Cardiac septum (tissue), 1 donor: Measurements from ENCODE around the gene IRAK1. TPM values are rescaled to one million over a fixed set of nuclear protein-coding genes. Genes with fewer than 3 reads are reported as not detected.

Source experiments
- DNase-seq: peaks from one replicate; pipeline ENCODE4 v3.0.0-alpha.2; 2020; ENCODE audit warnings: low spot score
- intact Hi-C: fragments of 100-400 bp; cut with DNase I; formaldehyde crosslinking; loops from one replicate; pipeline ENCODE4 v1.14.0; 2022
- microRNA-seq: library from miRNA; unstranded; fragments of <30 nt; microRNA quantifications from one replicate; pipeline ENCODE4 v1.2.0, GENCODE V29; 2020
- total RNA-seq: library from RNA; stranded (reverse); fragmentation: NEBNext Ultra II Directional; extraction: Animal tissue kit (Norgen Biotek cat#: 25700); gene quantifications from one replicate; pipeline ENCODE4 v1.2.1, GENCODE V29; 2021
- donor health status: DM: no; HTN: no; CAD: no.

Gene IRAK1
- total RNA-seq, 1 donor from 2014 or later = 30.6 TPM

DNA sequence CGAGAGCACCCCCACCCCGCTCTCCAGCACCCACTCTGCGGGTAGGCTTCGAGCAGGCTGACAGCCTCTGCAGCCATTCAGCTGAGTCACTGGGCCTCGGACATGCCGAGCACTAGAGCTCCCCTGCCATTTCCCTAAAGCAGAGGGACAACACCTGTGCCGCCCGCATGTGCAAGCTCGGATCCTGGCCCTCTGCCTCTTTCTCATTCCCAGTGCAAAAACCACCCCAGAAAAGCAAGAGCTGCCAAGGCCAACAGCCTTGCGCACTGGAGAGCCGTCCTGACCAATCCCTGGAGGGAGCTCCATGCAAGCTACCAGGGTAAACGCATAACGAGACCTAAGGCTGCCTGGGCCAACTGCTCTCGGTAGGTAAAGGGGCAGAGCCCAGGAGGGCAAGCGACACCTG, 53.4 kb downstream of the IRAK1 start:
- DNase-seq = no peak
- intact Hi-C loops = no loop called here

DNA sequence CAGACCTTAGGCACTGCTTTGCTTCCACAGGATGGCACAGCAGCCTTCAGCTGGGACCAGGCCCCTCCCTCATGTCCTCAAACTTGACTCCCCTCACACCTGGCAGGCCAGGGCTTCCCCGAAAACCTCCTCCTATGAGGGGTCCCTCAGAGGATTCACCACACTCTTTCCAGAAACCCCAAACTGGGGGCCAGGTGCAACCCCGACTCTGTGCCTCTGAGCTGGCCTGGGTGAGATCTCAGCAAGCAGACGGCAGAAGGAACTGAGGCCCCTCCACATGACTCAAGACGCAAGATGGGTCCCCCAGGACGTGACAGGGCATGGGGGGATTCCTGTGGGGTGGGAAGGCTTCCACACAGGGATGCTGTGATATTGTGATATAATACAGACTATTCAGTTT, 54.3 kb downstream of the IRAK1 start:
- intact Hi-C loops = no loop called here

DNA sequence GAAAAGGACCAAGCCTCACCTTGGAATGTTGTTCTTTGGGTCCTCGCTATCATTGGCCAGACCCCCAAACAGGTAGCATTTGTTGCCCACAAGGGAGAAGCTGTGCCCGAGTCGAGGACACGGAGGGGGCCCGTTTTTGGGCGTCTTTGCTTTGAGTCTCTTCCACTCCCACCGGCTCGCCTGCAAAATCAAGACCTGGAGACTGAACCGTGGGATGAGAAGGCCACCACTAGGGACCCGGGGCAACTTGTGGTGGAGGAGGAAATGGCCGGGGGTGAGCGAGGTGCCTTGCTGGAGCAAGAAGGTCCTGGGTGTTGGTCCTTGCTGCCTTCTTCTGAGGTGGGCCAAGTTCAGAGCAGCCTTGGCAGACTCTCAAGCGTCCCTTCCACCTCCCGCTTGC, 55.6 kb downstream of the IRAK1 start:
- DNase-seq = no peak

More for the DNA sequence above, 54.3 kb downstream of the IRAK1 start:
- no peak for DNase-seq

DNA sequence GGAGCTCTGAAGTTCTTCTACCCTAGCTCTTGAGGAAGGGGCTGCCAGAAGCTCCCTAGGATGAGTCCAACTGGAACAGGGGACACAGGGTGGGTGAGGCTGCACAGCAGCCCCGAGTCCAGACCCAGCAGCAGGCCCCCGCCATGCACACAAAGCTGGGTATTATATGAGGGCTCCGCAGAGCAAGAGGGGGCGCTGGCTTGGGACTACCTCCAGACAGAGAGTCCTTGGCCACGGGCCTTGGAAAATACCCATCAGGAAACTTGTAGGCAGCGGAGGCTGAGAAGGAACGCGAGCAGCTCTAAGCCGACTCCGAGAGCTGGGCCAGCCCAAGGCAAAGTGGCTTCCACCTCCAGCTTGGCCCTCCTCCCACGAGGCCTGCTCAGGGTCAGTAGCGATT, 56.2 kb downstream of the IRAK1 start:
- no peak for DNase-seq
- intact Hi-C loops = no loop called here

More for the DNA sequence above, 55.6 kb downstream of the IRAK1 start:
- intact Hi-C loops = no loop called here

DNA sequence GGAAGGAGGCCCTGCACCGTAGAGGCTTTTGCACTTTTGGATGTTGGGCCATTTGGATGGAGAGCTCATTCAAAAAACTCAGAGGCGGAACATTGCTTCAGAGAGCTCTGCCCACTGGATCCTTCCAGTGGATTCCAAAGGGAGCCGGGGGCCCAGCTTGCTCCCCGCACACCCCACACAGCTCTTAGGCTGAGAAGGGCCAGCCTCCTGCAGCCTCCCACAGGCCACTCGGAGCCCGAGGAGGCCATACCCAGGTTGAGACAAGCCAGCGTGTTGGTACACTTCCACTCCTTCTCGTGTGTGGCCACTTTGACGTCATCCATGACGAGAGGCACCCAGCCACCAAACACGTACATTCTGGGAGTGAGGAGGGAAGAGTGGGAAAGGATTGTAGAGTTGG, 58.4 kb downstream of the IRAK1 start:
- intact Hi-C loops = no loop called here
- no peak for DNase-seq

DNA sequence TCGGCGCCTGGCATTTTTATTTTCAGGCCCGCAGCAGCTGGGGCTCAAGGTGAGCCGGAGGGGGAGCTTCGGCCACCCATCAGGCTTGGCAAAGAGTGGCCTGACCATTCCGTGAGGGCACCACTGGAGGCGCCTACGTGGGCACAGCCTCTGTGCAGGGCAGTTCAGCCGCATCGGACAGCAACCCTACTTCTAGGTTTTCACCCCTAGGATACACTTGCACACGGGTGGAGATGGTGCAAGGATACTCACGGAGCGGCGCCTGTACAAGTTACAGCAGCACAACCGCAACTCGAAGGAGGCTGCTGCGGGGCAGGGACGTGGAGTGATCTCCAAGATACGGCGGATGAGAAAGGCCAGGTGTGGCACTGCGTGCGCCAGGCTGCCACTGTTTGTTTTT, 58.9 kb downstream of the IRAK1 start:
- intact Hi-C loops = no loop called here
- no peak for DNase-seq

Small RNA genes lying within 50 kb of the gene (microRNA-seq; reads per million reads assigned to microRNA genes)
- not detected for gene MIR3202-1
- not detected for gene MIR3202-2
- gene MIR718 = not detected

Other genes starting within 250 kb of the IRAK1 start
- gene SRPK3, start 238.9 kb downstream of the IRAK1 start, total RNA-seq = 54.7 TPM
- 68.5 TPM for gene IDH3G, start 225.5 kb downstream of the IRAK1 start, total RNA-seq
- 140 TPM for gene SSR4, start 225.2 kb downstream of the IRAK1 start, total RNA-seq
- gene PDZD4, start 189.4 kb downstream of the IRAK1 start, total RNA-seq = 4.1 TPM
- 1.5 TPM for gene L1CAM, start 133.7 kb downstream of the IRAK1 start, total RNA-seq
- 3.3 TPM for gene AVPR2, start 115.2 kb downstream of the IRAK1 start, total RNA-seq
- gene ARHGAP4, start 93.6 kb downstream of the IRAK1 start, total RNA-seq = 22.9 TPM
- 87.2 TPM for gene NAA10, start 84.9 kb downstream of the IRAK1 start, total RNA-seq
- 8.6 TPM for gene RENBP, start 75.3 kb downstream of the IRAK1 start, total RNA-seq
- 39.5 TPM for gene HCFC1, start 48.1 kb downstream of the IRAK1 start, total RNA-seq
- gene TMEM187, start 47.1 kb downstream of the IRAK1 start, total RNA-seq = 10.6 TPM
- gene MECP2, start 77.8 kb upstream of the IRAK1 start, total RNA-seq = 37.6 TPM
- not detected for gene OPN1LW, start 124.3 kb upstream of the IRAK1 start, total RNA-seq
- gene OPN1MW, start 162.7 kb upstream of the IRAK1 start, total RNA-seq = not detected
- not detected for gene OPN1MW2, start 199.9 kb upstream of the IRAK1 start, total RNA-seq
- gene OPN1MW3, start 237.7 kb upstream of the IRAK1 start, total RNA-seq = not detected